ENCODE measurements around the gene ROBO2.

DNA sequence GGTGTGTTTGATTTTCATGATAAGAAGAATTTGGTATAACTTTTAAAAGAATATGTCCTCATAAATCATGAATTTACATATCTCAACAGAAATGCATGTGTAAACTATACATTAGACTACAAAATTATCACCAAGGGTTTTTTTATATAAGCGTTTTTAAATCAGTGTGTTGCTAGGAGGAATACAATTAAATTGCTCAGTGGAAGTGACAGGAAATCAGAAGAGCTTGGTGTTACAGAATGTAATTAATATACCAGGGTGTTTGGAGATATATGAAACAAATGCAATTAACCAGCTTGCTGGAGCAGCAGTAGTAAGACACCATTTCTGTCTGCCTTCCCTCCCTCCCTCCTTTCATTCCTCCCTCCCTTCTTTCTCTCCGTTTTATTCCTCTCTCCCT, 2.4 kb downstream of the ROBO2 start:
- TF ChIP-seq, protein P1, sequence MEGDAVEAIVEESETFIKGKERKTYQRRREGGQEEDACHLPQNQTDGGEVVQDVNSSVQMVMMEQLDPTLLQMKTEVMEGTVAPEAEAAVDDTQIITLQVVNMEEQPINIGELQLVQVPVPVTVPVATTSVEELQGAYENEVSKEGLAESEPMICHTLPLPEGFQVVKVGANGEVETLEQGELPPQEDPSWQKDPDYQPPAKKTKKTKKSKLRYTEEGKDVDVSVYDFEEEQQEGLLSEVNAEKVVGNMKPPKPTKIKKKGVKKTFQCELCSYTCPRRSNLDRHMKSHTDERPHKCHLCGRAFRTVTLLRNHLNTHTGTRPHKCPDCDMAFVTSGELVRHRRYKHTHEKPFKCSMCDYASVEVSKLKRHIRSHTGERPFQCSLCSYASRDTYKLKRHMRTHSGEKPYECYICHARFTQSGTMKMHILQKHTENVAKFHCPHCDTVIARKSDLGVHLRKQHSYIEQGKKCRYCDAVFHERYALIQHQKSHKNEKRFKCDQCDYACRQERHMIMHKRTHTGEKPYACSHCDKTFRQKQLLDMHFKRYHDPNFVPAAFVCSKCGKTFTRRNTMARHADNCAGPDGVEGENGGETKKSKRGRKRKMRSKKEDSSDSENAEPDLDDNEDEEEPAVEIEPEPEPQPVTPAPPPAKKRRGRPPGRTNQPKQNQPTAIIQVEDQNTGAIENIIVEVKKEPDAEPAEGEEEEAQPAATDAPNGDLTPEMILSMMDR (IDR thresholded peaks at IDR 0.05; ENCODE audit: low read length) = no peak
- TF ChIP-seq EZH2 (IDR thresholded peaks at IDR 0.05; ENCODE audit: borderline replicate concordance, low read length) = no peak
